ENCODE results near the gene GTF2H4.
"Not testable (repeated sequence)": the region's sequence is repeated elsewhere in the genome, so short reads cannot be mapped to it uniquely, and the experiment has no call there.

GTF2H4 gene

GRCh38 chr6:30894935-30895334, 13.1 kb upstream of the GTF2H4 start:
- DNase-seq (ENCODE audit: low read depth in 3 of 3), result no peak

DNA sequence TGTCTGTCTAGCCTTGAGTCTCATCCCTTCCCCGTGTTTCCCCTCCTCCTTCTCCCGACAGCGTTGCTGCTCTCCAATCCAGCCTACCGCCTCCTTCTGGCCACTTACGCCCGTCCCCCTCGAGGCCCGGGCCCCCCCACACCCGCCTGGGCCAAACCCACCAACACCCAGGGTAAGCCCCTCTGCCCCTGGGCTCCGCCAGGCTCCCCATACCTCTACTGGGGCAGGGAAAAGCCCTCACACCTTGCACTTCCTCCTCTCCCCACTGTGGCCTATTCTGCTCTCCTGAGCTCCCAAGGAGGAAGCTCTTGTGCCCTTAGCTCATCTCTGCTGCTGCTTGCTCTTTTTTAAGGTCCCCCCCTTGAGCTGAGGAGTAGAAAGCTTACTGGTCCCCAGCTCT, 12.7 kb upstream of the GTF2H4 start:
- no peak for DNase-seq (ENCODE audit: low read depth in 3 of 3)

GRCh38 chr6:30896541-30896940, 11.5 kb upstream of the GTF2H4 start:
- DNase-seq (ENCODE audit: low read depth in 3 of 3), result no peak

DNA sequence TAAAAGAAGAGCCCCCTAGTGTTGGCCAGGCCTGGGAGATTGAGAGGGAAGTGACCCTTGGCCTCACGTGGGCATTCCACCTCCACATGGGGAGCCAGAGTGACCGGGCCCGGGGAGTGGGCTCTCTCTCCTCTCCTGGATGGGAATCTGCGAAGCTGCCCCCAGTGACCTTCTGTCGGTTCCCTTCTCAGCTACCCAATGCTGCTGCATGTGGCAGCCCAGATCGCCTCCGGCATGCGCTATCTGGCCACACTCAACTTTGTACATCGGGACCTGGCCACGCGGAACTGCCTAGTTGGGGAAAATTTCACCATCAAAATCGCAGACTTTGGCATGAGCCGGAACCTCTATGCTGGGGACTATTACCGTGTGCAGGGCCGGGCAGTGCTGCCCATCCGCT, 10.1 kb upstream of the GTF2H4 start:
- no peak for DNase-seq (ENCODE audit: low read depth in 3 of 3)

- DNase-seq (ENCODE audit: low read depth in 3 of 3), result no peak
Observed at GRCh38 chr6:30898750-30899360, 9.2 kb upstream of the GTF2H4 start.

DNA sequence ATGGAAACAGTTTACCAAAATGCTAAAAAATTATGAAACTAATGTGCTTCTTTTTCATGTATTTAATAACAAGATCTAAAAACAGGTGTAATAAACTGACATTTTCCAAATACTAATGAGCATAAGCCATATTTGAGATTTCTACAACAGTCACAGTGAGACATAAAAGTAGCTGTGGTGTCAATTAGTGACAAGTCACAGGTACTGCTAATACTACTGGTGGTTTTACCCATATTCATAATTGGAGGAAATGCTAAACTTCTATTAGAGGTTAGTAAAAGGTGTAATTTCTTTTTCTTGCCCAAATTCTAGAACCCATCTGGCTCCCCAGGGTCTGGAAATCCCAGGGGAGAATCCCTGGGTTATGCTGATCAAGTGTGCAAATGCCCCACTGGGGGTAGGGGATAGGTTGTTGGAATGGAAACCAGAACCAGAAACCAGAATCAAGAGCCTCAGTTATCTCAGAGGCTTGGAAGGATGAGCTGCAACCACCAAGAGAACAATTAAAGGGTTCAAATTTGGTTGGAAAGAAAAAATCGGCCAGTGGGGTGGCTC, 7.1 kb upstream of the GTF2H4 start:
- DNase-seq (ENCODE audit: low read depth in 3 of 3), result no peak

DNA sequence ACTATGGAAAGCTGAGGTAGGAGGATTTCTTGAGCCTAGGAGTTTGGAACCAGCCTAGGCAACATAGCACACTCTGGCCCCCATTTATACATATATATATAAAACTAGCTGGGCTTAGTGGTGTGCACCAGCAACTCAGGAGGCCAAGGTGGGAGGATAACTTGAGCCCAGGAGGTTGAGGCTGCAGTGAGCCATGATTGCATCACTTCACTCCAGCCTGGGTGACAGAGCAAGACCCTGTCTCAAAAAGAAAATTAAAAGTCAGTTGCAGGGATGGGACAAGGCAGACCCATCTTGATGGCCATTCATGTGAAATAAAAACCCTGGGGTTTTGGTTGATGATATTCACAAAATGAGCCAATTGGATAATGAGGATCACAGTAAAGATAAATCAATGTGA, 6.6 kb upstream of the GTF2H4 start:
- DNase-seq (ENCODE audit: low read depth in 3 of 3), result no peak

- not testable (repeated sequence) for DNase-seq (ENCODE audit: low read depth in 3 of 3)
Observed at GRCh38 chr6:30902196-30902595, 5.8 kb upstream of the GTF2H4 start.

DNA sequence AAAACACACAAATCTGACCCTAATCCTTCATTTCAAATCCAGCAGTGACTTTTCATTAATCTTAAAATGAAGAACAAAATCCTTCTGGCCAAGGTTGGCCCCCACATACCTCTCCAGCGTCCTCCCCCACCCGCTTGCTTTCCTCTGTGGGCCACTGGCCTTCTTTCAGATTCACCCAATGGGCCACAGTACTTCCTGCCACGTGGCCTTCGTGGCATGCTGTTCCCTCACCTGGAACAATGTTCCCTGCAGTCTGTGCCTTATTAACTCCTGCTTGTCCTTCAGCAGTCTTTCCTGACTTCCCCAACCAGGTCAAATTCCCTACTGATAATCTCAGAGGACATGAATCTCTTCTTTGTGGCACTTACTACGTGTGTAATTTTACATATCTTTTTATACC, 5.3 kb upstream of the GTF2H4 start:
- DNase-seq (ENCODE audit: low read depth in 3 of 3), result no peak

- DNase-seq (ENCODE audit: low read depth in 3 of 3), result no peak
Observed at GRCh38 chr6:30903236-30903635, 4.8 kb upstream of the GTF2H4 start.

GRCh38 chr6:30907290-30907757, 683 bp upstream of the GTF2H4 start:
- DNase-seq (ENCODE audit: low read depth in 3 of 3), result not testable (repeated sequence)

DNA sequence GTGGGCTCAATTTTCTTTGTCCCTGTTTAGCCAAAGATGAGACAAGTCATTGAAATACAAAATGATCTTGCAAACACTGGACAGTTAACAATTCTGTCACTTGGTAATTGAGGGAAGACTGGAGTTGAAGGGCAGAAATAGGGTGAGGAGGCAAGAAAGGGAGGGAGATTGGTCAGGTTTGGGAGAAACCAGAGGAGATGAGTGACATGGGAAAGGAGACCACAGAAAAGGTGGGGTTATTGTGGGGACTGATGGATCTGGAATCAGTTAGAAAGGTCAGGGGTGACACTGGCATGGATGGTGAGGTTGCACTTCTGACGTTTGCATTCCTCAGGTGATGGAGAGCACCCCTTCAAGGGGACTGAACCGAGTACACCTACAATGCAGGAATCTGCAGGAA, 693 bp downstream of the GTF2H4 start:
- DNase-seq (ENCODE audit: low read depth in 3 of 3), result no peak

- not testable (repeated sequence) for DNase-seq (ENCODE audit: low read depth in 3 of 3)
Observed at GRCh38 chr6:30910473-30910872, 2.5 kb downstream of the GTF2H4 start.

- DNase-seq (ENCODE audit: low read depth in 3 of 3), result no peak
Observed at GRCh38 chr6:30912746-30913520, 4.9 kb downstream of the GTF2H4 start.

DNA sequence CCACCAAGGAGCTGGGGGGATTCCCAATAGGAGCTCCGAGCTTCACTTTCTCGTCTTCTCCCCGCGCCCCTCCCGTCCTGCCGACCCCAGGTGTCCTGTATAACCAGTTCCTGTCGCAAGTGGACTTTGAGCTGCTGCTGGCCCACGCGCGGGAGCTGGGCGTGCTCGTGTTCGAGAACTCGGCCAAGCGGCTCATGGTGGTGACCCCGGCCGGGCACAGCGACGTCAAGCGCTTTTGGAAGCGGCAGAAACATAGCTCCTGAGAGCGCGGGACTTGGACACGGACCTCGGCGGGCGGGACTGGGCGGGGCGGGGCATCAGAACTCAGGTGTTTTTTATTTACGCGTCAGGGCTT, 5.7 kb downstream of the GTF2H4 start:
- no peak for DNase-seq (ENCODE audit: low read depth in 3 of 3)

DNA sequence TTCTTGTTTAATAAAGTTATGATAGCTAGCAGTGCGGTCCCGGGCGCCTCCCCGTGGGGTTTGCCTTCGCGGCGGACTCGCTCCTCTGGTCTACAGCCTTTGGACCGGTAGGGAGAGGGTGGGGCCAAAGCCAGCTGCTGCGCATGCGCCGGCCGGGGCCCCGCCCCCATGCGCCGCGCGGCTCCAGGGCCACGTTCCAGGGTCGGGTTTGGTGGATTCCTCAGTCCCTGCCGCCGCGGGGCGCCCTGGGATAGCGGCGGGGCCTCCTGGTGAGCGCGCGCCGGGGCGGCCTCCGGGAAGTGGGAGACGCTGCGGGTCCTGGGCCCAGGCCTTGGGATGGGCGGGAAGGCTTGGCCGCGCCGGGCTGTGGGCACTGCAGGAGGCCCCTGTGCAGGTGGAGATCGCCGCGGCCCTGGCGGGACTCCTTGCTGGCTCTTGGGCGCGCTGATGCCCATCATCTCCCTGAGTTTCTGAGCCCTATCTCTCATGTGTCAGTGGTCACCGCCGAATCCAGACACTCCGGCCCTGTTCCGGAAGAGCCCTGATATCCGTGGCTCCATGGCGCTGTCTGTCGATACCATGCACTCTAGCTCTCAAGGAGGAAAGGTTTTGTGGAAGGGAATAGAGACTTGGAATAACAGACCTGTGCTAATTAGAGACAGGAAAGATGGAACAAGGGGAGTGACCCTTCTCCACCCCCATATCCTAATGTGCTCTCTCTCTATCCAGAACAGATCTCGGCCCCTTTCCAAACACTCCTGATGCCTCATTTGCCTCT, 6.3 kb downstream of the GTF2H4 start, which contains the start of gene VARS2:
TSS of gene VARS2 (plus strand) at position 163 of the 778 bp plus-strand sequence. CDS start at position 762, 599 bp downstream.
- peak; percentile 70 to 86 (median 82) for DNase-seq (ENCODE audit: low read depth in 3 of 3)

GRCh38 chr6:30914854-30915590, 7.0 kb downstream of the GTF2H4 start:
- DNase-seq (ENCODE audit: low read depth in 3 of 3), result peak in 1 of 3 experiments; percentile 14

DNA sequence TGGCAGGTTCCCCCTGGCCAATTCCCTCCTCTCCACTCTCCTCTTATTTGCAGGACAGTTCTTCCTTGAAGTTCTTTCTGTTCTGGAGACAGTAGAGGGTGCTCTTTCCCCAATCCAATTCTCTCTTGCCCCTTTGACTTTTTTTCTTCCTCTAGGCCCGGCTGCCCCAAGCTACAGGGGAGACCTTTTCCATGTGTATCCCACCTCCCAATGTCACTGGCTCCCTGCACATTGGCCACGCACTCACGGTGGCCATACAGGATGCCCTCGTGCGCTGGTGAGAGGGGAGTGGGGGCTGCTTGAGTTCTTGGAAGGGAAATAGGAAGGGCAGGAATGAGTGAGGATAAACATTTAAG, 7.6 kb downstream of the GTF2H4 start:
- DNase-seq (ENCODE audit: low read depth in 3 of 3), result no peak

DNA sequence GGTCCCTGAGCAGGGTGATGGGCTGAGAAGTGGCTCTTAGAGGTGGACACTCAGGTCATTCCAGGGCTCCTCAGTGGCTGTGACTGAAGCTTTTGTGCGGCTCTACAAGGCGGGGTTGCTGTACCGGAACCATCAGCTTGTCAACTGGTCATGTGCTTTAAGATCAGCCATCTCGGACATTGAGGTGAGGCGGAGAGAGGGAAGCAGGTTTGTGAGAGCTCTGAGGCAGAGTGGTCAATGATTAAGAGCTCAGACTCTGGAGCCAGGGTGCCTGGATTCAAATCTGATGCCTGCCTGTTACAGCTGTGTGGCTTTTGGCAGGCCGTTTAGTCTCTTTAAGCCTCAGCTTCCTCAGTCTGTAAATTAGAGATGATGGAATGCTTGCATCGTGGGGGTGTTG, 9.0 kb downstream of the GTF2H4 start:
- DNase-seq (ENCODE audit: low read depth in 3 of 3), result no peak

- DNase-seq (ENCODE audit: low read depth in 3 of 3), result no peak
Observed at GRCh38 chr6:30917487-30917886, 9.5 kb downstream of the GTF2H4 start.

GRCh38 chr6:30918670-30919069, 10.7 kb downstream of the GTF2H4 start:
- no peak for DNase-seq (ENCODE audit: low read depth in 3 of 3)

GRCh38 chr6:30922447-30922852, 14.4 kb downstream of the GTF2H4 start:
- no peak for DNase-seq (ENCODE audit: low read depth in 3 of 3)

Measured in stimulated activated CD4-positive, alpha-beta T cell treated with anti-CD3 and anti-CD28 coated beads, TNF-alpha, amount 100 ng/mL, for 4 hours (primary cell).